ACC112 (cell line): ENCODE measurements around the gene ARHGEF16.

Source experiments
- H2AFZ ChIP-seq: fragments of 200-600 bp; sonication (generic); one replicate; pipeline ENCODE4 v1.6.0; 2017; ENCODE audit warnings: antibody characterized with exemption, low read length; ENCODE audit not compliant: unreplicated experiment
- H3K27ac ChIP-seq: fragments of 200-600 bp; sonication (generic); 2 replicates; pipeline ENCODE4 v1.5.1; 2014; ENCODE audit warnings: low read depth, mild to moderate bottlenecking, antibody characterized with exemption, low read length, moderate library complexity
- H3K27me3 ChIP-seq: fragments of 200-600 bp; sonication (generic); 2 replicates; pipeline ENCODE4 v1.6.1; 2014; ENCODE audit warnings: mild to moderate bottlenecking, antibody characterized with exemption, low read length, moderate library complexity, mixed read lengths; ENCODE audit not compliant: insufficient read depth
- H3K36me3 ChIP-seq: fragments of 200-600 bp; sonication (generic); 2 replicates; pipeline ENCODE4 v1.6.1; 2016; ENCODE audit warnings: mild to moderate bottlenecking, antibody characterized with exemption, low read length, moderate library complexity, mixed read lengths; ENCODE audit not compliant: insufficient read depth
- H3K4me1 ChIP-seq: fragments of 200-600 bp; sonication (generic); one replicate; pipeline ENCODE4 v1.6.1; 2016; ENCODE audit warnings: low read length, mixed read lengths; ENCODE audit not compliant: insufficient read depth, unreplicated experiment, control insufficient read depth
- H3K4me3 ChIP-seq: fragments of 200-600 bp; sonication (generic); 2 replicates; pipeline ENCODE4 v1.5.1; 2014; ENCODE audit warnings: mild to moderate bottlenecking, low read depth, low read length
- H3K79me2 ChIP-seq: fragments of 200-600 bp; sonication (generic); one replicate; pipeline ENCODE4 v1.6.0; 2016; ENCODE audit warnings: low read length; ENCODE audit not compliant: control insufficient read depth, unreplicated experiment, insufficient read depth

ARHGEF16 gene

DNA sequence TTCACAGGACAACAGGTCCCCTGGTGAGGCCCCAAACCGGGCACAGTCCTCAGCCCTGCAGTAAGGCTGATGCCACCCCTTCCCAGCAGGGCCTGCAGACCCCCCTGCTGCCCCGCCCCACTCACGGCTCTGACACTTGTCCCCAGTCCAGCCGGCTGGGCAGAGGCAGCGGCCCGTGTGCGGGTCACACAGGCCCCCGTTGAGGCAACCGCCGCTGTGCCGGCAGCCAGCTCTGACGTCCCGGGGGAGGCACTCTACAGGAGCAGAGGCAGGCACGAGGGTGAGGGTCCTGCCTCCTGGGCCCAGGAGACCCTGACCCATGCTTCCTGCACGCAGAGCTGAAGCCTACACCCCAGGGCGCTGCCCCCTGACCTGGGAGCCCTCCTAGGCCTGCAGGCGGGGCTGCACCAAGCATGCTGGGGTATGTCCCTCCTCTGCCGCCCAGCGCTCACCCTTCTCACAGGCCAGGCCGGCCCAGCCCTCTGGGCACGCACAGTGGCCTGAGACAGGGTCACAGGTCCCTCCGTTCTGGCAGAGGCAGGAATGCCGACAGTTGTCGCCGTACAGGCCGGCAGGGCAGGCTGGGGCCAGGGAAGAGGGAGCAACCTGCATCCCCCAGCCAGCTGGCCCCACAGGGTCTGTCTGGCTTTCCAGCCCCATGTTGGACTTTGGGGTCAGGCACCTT, 43.9 kb downstream of the ARHGEF16 start:
- Histone ChIP-seq H3K79me2 (no peaks in the 10 kb centered on the region), H3K27me3 (no peaks in the 10 kb centered on the region), H3K36me3 (no peaks in the 10 kb centered on the region), H3K4me1 (peaks cover 19% of the 10 kb centered on the region), H3K27ac (no peak overlapping the region), H2AFZ (no peak overlapping the region), H3K4me3 (no peak overlapping the region)

DNA sequence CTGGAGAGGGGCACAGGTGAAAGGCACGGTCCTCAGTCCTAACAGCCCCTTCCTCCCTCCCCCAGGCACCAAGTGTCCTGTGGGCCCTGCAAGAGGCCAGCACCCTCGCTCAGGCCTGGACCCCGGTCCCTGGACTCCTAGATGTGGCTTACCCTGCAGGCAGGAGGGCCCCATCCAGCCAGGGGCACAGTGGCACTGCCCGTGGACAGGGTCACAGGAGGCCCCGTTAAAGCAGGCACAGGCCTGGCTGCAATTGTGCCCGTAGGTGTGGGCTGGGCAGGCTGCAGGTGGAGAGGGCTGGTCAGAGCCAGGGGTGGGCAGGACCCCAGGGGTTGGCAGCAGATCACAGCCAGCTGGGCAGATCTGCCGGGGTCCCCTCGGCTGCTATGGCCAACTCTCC, 44.5 kb downstream of the ARHGEF16 start:
- H3K36me3 ChIP-seq, result no peaks in the 10 kb centered on the region
- peaks cover 25% of the 10 kb centered on the region for H3K4me1 ChIP-seq
- H3K79me2 ChIP-seq, result no peaks in the 10 kb centered on the region
- H3K27ac ChIP-seq, result no peak overlapping the region
- H3K27me3 ChIP-seq, result no peaks in the 10 kb centered on the region
- H3K4me3 ChIP-seq, result no peak overlapping the region
- no peak overlapping the region for H2AFZ ChIP-seq

DNA sequence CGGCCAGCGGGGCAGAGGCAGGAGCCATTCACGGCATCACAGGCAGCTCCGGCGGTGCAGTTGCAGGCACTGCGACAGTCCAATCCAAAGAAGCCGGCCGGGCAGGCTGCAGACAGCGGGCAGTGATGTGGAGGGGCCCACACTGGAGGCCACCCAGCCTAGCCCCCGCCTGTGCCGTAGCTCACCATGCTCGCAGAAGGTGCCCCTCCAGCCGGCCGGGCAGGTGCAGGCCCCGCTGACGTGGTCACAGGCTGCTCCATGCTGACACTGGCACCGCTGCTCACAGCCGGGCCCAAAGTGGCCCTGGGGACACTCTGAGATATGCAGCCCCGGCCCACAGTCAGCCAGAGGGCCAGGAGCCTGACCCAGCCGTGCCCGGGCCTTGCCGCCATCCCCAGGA, 45.1 kb downstream of the ARHGEF16 start:
- Histone ChIP-seq H3K27ac (no peak overlapping the region), H3K4me3 (no peak overlapping the region), H2AFZ (no peak overlapping the region), H3K27me3 (no peaks in the 10 kb centered on the region), H3K4me1 (peaks cover 29% of the 10 kb centered on the region), H3K36me3 (no peaks in the 10 kb centered on the region), H3K79me2 (no peaks in the 10 kb centered on the region)

DNA sequence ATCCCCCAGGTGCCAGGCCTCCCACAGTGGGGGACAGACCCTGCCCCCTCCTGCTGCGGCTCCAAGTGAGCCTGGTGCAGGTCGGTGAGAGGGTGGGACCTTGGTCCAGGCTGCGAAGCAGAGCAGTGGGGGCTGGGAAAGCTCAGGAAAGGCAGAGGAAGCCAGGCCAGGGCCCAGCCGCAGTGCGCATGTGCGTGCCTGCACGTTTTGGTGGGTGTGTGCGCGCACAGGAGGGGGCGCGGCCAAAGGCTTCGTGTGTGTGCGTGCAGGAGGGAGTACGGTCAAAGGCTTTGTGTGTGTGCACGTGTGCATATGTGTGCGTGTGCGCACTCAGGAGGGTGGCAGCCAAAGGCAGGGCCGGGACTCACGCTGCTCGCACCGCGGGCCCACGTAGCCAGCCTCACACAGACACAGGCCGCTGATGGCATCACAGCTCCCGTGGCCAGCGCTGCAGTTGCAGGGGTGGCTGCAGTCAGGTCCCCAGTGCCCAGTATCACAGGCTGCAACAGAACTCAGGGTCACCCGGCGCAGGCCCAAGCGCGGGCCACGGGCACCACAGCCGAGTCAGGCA, 45.9 kb downstream of the ARHGEF16 start:
- H3K4me3 ChIP-seq, result no peak overlapping the region
- H2AFZ ChIP-seq, result no peak overlapping the region
- no peaks in the 10 kb centered on the region for H3K36me3 ChIP-seq
- H3K79me2 ChIP-seq, result no peaks in the 10 kb centered on the region
- no peaks in the 10 kb centered on the region for H3K27me3 ChIP-seq
- no peak overlapping the region for H3K27ac ChIP-seq
- H3K4me1 ChIP-seq, result peaks cover 35% of the 10 kb centered on the region

DNA sequence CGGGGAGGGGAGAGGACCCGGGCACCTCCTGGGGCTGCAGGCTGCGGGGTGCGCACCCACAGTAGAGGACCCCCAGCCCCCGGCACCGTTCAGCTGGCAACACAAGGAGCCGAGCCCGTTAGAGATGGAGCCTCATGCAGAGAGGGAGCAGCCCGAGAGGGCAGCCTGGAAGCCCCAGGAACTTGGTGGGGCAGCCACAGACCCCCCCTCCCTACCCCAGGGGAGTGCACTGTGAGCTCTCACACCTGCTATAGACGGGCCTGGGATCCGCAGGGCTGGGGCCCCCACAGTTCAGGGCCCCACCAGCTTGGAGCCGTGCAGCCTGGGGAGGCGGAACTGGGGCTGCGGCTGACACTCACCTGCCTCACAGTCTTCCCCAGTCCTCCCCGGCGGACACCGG, 47.0 kb downstream of the ARHGEF16 start:
- peaks cover 25% of the 10 kb centered on the region for H3K4me1 ChIP-seq
- H3K79me2 ChIP-seq, result no peaks in the 10 kb centered on the region
- no peak overlapping the region for H2AFZ ChIP-seq
- H3K27ac ChIP-seq, result no peak overlapping the region
- H3K36me3 ChIP-seq, result no peaks in the 10 kb centered on the region
- H3K4me3 ChIP-seq, result no peak overlapping the region
- no peaks in the 10 kb centered on the region for H3K27me3 ChIP-seq

DNA sequence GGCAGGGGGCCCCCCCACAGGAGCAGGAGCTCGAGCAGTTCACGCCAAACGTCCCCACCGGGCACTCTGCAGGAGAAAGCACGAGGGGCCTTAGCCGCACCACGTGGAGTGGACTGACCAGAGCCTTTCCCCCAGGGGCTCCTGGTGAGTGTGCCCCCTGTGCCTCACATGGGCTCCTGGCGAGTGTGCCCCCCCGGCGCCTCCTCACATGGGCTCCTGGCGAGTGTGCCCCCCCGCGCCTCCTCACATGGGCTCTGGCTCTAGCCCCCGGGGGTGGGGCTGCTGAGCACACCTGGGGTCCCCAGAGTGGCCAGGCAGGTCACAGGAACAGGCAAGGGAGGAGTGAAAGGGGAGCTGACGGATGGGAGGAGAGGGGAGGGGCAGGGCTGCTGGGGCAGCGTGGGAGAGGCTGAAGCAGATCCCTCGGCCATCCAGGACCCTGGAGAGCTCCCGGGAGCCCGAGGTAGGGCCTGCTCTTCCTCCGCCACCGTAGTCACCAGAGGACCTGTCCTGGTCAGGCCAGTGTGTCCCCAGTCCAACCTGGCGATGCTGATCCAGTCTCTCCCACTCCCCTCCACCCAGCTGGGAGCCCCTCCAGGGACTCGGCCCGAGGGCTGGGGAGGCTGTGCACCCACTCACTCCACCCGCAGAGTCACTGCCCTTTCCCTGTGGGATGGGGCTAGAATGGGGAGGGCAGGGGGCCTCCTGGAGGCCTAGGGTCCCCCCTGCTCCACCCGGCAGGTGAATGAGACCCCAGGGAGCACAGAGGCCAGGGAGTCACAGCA, 47.6 kb downstream of the ARHGEF16 start:
- Histone ChIP-seq H3K27ac (no peak overlapping the region), H3K79me2 (no peaks in the 10 kb centered on the region), H3K4me1 (peaks cover 23% of the 10 kb centered on the region), H3K27me3 (no peaks in the 10 kb centered on the region), H2AFZ (no peak overlapping the region), H3K4me3 (no peak overlapping the region), H3K36me3 (no peaks in the 10 kb centered on the region)

DNA sequence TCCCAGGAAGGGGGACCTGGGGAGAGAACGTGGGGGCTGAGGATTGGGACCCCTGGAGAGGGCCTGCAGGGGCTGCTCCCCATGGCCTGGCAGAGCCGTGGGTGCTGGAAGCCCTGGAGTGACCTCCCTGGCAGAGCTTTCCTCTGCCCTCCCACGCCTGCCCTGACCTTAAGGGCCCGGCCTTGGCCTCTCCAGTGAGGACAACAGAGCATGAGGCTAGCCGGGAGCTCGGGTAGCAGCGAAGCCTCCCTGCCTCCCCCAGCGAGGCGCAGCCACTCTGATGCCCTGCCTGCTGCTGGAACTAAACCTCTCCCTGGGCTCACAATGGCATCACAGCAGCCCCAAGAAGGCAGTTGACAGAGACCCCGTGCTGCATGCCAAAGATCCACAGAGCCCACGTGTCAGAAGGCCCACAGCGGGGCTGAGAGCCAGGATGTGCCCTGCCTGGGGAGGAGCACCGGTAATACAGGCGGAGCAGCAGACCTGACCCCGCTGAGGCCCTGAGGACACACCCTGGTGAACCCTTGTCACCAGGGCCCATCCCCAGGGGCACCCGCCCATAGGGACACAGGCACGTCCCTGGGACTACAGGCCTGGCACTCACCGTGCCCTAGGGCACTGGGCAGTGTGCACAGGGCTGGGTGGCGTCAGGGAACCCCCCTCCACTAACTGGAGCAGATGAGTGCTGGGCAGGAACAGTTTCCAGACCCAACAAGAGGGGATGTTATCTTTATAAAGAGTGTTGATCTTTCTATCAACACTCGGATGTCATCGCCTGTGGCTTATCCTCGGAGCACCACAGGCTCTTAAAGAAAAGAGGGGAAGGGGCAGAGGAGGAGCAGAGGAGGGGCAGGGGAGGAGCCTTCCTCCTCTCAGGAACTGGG, 48.4 kb downstream of the ARHGEF16 start:
- peaks cover 23% of the 10 kb centered on the region for H3K4me1 ChIP-seq

DNA sequence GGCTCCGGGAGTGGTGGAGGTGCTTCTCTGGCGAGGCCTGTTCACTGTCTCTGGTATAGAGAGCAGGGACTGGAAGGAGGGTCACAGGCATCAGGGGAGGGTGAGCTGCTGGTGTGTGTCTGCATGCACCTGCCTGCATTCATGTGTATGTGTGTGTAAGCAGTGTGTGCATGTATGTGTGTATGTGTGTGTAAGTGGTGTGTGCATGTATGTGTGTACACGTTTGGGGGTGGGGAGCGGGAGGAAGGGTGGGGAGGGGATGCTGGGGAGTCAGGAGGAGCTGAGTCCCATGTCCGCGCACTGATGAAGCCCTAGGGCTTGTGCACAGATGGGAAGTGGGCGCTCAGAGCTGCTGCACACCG, 49.0 kb downstream of the ARHGEF16 start:
- peak overlapping the region; percentile 89; the same call in 1 of the 2 replicates for H3K27ac ChIP-seq
- H3K36me3 ChIP-seq, result no peaks in the 10 kb centered on the region

More for the DNA sequence above, 48.4 kb downstream of the ARHGEF16 start:
- no peak overlapping the region for H3K27ac ChIP-seq
- no peaks in the 10 kb centered on the region for H3K79me2 ChIP-seq
- no peak overlapping the region for H3K4me3 ChIP-seq
- H2AFZ ChIP-seq, result no peak overlapping the region
- no peaks in the 10 kb centered on the region for H3K27me3 ChIP-seq
- no peaks in the 10 kb centered on the region for H3K36me3 ChIP-seq

DNA sequence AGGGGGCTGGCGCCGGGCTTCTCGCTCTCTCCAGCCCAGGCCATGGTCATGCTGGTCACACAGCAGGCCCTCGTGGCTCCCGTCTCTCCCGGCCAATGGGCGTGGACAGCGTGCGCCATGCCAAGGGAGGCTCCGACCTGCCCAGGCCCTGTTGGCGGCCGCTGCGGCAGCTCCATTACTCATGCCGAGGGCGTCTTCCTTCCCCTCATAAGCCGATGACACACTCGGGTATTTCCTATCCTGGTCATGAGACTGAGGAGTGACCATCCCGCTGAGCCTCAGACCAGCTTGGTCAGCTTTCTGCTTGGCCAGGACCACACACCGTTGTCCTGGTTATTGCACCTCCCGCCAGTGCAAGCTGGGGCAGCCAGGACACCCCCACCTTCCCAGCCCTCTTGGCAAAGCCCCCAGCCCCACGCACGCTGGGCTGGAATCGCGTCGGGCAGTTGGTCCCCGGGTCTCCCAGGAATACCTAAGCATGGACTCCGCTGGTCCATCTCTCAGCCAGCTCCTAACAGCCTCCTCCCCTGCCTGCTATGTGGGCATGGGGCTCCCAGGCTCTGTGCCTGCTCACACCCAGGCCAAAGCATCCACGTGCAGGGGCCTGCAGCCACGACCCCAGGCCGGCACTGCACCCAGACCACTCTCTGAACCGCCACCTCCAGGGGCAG, 49.8 kb downstream of the ARHGEF16 start:
- Histone ChIP-seq H3K79me2 (no peaks in the 10 kb centered on the region), H3K4me3 (peak overlapping the region; percentile 26; the same call in 1 of the 2 replicates), H3K4me1 (peaks cover 23% of the 10 kb centered on the region), H3K36me3 (no peaks in the 10 kb centered on the region), H3K27ac (peak overlapping the region; percentile 89), H3K27me3 (no peaks in the 10 kb centered on the region), H2AFZ (peak overlapping the region; percentile 2)

More for the DNA sequence above, 49.0 kb downstream of the ARHGEF16 start:
- Histone ChIP-seq H3K79me2 (no peaks in the 10 kb centered on the region), H3K4me3 (no peak overlapping the region), H3K27me3 (no peaks in the 10 kb centered on the region), H2AFZ (no peak overlapping the region), H3K4me1 (peaks cover 23% of the 10 kb centered on the region)

DNA sequence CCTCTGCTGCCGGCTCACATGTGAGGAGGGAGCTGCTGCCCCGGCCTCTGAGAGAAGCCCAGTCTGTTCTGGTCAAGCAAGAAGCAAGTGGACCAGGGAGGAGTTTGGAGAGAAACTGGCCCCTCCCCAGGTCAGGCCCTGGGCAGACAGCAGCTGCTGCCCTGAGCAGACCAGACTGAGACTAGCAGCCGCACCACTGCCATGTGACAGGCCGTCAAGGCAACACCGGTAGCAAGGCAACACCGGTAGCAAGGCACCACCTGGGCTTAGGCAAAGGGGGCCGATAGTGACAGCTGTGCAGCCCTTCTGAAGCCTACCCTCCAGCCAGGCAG, 50.3 kb downstream of the ARHGEF16 start:
- peak overlapping the region; percentile 89 for H3K27ac ChIP-seq

More for the DNA sequence above, 50.3 kb downstream of the ARHGEF16 start:
- Histone ChIP-seq H3K36me3 (no peaks in the 10 kb centered on the region), H3K79me2 (no peaks in the 10 kb centered on the region), H3K4me1 (peaks cover 23% of the 10 kb centered on the region), H3K27me3 (no peaks in the 10 kb centered on the region), H2AFZ (peak overlapping the region; percentile 2), H3K4me3 (peak overlapping the region; percentile 26; the same call in 1 of the 2 replicates)
